HG03575 (cell line): ENCODE data around the gene MLLT3.
A peak's percentile ranks its signal among the peaks of the same experiment; 100 is the strongest.

Experiments used
- ATAC-seq: cut with Tn5 transposase; IDR thresholded peaks from one replicate; pipeline ENCODE4 v1.9.1; 2021; ENCODE audit not compliant: unreplicated experiment, insufficient number of reproducible peaks, low FRiP score; ENCODE audit errors: extremely low read depth

The MLLT3 gene

DNA sequence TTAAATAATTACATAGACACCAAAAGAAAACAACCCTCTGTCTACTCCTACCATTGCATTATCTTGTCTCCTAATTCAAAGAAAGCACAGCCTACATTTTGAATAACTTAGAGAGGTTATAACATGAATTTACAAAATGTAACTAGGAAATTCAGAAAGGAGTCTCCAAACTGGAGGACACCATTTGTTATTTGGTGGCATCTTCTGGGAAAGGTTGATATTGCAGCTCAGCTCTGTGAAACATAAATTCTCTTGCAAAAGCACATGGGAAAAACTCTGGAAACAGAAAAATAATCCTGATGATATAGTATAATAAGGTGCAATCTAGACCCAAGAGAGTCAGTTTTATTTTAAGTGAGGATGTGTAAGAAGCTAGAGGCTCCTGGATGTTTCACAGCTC is 215.3 kb downstream of the MLLT3 start:
- ATAC-seq = no peak

DNA sequence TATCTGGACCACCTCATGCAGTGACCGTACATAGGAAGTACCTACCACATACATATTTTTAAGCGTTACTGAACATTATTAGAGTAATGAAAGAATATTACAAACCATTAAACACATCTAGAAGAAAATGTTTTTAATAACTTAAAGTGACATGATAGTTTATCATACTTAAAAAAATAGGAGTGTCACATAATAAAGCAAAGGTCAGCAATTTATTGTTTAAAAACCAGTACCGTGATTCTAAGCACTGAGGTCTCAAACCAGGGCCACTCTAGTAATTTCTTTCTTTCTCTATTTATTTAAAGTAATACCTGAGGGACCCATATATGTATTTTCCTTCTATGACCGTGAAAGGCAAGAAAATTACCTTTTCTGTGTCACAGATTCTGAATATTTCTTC is 216.0 kb downstream of the MLLT3 start:
- ATAC-seq = no peak

DNA sequence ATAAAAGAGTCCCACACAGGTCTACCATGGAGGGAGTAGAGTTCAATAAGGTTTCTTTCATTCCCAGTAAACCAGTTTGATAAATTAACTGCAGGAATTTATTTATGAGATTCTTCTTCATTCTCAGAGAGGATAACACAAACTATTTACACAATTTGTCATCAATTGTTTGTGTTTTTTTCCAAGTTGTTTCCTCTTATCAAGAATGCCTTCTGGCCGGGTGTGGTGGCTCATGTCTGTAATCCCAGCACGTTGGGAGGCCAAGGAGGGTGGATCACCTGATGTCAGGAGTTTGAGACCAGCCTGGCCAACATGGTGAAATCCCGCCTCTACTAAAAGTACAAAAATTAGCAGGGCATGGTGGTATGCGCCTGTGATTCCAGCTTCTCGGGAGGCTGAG is 216.7 kb downstream of the MLLT3 start:
- ATAC-seq = no peak

DNA sequence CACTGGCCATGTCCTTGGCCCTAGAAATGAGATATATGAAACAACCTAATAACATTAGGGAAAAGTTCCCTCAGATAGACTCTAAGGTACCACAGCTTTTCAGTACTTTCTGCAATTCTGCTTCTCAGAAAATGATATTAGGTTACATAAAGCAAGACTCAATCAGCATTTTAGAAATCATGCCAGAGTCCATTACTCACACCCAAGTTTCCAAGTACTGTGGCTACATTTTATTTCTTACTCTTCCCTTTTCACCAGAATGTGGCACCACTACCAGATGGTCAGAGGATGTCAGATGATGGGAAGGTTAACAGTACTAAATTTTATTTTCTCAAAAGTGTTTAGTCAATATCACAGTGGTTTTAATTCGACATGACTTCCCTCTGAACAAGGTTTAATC is 217.2 kb downstream of the MLLT3 start:
- ATAC-seq = no peak

DNA sequence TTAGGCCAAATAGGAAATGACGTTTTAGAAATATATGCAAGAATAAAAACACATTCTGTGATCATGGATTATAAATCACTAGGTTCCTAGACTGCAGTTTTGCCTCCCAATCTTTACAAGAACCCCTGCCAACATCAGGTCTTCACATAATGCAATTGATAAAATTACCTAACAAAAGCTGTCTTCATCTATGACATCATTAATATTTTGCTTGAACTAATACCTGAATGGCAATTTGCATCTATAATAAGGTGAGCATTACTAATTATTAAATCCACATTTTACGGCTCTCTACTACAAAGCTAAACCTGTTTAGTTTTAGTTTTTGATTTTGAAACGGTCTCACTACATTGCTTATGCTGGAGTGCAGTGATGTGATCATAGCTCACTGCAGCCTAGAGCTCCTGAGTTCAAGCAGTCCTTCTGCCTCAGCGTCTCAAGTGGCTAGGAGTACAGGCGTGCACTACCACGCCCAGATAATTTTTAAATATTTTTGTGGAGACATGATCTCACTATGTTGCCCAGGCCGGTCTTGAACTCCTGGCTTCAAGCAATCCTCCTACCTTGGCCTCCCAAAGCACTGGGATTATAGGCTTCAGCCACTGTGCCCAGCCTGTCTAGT is 218.0 kb downstream of the MLLT3 start:
- ATAC-seq = no peak

DNA sequence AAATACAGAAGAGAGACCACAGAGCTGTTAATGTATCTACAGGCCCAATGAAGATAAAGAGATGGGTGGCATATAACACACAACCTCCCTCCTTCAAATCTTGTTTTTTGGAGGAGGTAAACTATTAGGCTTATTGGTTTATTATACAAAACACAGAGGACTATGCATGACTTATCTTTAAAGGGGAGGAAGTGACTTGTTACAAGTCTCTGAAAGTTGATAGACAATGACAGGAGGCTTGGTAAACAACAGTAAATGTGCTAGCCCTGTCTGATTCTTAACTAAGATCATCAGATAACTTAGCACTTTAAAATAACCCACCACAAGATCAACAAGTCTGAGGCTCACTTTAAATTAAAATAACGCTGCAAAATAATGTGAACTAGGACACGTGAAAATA is 219.0 kb downstream of the MLLT3 start:
- no peak for ATAC-seq

DNA sequence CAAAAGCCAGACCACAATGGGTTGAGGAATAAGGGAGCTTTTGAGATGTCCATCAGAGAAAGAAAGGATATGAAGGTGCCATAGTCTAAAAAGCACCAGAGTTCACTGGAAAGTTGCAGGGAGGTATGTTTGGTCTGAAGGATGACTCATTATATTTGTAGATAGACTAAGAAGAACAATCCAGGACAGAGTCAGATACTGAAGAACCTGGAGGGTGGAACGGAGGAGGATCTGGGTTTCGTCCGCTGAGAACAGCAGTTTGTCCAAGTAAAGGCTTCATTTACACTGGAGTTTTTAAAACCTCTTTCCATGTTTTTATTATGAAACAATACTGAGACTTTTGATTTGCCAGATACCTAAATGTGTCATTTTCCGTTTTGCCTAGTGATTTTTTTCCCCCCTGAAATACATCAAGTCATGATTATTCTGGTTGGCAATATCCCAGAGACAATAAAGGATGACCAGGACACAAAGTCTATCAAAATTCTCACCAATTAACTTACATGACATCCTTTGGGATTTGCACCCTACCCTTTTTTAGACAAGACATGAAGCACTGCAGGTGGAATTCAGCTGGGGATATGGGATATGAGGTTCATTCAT is 219.9 kb downstream of the MLLT3 start:
- no peak for ATAC-seq

DNA sequence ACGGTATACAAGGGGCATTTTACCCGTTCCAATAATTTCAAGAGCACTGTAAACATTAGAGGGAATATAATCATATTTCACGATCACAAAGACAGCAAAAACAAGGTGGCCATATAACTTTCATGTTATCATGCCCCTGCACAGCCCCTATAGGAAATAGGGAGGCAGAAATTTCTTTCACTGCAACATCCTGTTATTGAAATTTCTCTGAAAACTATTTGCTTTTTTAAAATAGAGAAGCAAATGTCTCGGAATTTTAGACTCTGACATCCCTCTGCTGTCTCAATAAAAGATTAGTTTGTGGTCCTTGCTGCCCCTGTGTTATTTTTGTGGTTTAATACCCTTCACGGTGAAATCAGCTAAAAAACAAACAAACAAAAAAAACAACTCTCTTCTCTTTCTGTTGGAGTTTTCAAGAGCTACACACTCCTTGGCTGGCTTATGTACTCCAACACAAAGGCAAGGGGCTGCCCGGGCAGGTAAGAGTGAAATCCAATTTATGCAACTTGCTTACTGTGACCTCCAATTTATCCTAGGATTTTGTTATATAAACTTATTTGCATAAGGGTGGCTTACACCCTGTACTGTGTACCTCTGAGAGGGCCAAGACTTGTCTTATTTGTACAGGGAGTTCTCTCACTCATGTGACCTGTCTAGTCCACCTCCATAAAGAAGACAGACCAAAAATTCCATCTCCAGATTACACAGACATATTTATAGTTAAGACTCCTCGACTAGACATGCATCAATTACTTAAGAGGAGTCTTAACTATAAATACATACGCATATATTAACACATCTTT is 223.6 kb downstream of the MLLT3 start:
- ATAC-seq = no peak

DNA sequence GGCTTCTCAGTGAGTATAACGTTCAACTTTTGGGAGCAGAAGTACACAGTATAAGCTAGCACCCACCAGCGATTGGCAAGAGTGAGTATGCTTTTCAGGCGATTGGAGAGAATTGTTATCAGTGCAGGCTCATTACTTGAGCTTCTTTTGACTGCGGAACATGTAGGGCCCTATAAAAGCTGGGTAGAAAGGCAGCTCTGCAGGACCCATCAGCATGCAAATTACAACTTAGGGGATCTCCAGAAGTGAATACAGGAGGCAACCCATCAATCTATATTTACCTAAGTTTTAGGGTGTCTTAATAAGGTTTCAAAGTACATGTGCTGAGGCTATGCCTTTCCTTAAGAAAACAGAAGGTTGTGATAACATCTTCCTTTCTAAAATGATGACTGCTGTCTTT is 225.0 kb downstream of the MLLT3 start:
- peak; percentile 69 for ATAC-seq

DNA sequence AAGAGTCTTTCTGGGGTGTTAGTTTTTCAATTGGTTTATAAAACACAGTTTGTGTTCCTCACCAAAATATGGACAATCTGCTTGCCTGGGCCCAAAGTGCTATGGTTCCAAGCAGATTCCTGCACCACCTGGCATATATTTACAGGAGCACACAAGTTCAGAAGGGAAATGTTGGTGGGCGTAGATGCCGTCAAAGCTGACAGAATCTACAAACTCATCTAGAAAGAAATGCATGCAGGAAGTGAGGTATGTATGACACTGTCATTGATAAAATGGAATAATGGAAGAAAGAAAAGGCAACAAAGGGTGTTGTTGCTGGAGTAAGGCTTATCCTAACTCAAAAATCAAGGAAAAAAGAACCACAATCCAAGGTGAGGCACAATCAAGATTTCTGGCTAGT is 225.8 kb downstream of the MLLT3 start:
- ATAC-seq = no peak

DNA sequence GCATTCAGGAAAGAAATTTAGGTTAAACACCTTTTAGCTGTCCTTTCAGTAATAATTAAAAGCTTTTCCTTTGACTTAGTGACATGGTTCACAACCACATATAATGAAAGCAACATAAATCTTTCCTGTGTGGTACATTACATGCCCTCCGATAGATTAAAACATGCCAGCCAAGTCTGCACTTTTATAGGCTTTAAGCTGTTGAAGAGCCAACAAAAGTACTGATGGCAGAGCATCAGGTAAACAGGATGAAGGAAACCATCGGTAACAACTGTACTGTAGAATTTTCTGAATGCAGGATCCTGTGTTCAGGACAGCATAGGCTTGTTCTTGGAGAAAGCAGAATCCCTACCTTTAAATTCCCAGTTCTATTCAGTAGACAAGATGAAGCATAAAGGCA is 226.6 kb downstream of the MLLT3 start:
- no peak for ATAC-seq

DNA sequence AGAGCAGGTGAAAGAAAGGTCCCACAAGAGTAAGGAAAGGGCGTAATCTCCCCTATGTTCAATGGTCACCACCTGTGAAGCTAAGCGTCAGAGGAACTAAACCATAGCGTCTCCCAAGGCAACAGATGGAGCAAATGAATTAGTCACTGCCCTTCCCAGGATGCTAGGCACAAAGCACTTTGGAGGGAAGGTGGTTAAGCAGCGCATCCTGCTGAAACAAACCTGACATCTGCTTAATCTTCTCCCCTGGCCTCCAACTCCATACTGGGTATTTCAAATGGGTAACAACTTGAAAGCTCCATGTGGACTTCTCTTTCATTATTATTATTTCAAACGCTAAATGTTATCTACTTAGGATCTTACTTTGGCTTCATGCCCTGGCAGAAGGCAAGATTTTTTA is 227.3 kb downstream of the MLLT3 start:
- no peak for ATAC-seq

DNA sequence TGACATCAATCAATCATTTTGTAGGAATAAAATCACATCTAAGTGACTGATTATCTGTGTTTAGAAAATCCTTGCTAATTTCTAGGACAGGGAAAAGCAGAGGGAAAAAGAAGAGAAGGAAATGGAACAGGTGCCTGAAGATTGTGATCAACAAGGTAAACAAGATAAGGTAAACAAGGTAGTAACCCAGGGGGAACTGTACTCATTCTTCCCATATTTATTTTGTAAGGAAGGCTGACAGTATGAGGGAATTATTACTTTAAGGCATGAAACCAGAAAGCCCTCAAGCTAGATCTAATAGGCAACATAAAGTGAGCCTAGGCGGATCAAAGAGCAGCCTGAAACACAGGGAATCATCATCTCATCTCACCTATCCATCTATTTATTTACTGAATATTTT is 231.1 kb downstream of the MLLT3 start:
- no peak for ATAC-seq

DNA sequence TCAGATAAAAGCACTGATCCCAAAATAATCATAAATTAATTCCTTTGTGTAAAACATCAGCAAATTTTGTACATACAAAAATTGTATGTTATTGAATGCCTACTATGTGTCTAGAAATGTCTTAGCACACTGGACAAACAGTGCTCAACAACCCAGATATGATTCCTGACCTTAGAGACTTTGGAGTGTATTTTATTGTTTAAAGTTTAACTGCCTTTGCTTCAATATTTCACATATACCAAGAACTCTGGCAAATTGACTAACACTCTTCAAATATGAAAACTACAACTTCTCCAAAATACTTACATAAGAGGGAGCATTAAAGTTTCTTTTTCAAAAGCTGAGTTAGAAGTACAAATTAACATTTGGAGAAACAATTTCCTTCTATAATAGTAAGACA is 231.9 kb downstream of the MLLT3 start:
- ATAC-seq = no peak

DNA sequence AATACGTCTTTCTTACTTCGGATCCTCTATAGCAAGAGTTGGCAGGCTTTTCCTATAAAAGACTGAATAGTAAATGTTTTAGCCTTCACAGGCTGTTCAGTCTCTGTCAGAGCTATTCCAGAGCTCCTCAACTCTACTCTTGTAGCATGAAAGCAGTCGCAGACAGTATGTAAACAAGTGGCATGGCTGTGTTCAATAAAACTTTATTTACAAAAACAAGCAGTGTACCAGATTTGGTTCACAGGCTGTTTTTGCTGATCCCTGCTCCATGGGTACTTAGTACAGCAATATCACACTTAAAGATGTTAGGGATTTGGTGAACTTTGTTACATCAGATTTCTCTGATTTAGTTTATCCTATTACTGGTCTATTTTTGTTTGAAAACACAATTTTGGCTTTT is 235.2 kb downstream of the MLLT3 start:
- no peak for ATAC-seq

DNA sequence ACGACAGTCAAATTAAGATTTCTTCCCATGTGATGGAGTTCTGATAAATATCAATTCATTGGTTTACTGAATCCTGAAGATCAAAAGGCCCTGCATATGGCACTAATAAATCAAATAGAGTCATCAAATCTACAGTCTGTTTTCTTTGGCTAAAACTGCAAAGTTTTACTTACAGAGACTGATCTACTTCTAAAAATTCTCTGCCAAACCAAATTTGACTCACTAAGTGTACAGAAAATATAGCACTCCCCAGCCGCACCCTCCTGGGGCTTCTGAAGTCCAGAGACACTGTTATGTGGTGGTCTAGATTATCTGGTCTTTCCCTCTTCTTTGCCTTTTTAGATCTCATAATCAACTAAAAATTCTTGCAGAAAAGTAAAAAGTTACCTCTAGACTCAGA is 237.7 kb downstream of the MLLT3 start:
- no peak for ATAC-seq

DNA sequence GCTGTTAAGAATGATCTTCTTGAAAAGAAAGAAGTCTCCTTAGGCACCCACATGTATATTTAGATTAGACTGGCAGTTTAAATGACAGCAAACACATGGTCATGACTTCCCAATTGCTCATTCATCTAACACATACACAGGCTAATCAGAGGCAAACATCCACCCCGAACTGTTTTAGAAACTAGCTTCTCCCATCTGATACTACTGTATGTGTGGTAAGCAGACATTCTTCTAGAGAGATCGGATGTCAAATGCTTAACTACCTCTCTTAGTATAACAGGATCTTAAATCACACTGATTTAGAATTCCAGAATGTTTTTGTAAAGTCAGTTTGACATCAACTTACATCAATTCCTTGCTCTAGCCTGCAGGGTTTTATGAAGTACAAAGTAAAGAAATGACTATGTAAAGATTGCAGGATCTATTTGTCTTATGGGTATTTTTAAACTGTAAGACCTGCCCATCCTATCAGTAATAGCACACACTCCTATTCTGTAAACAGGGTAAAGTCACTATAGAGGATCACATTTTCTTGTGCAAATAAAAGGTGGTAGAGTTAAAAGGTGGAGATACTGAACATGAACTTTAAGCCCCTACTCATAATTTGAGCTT is 239.7 kb downstream of the MLLT3 start:
- ATAC-seq = no peak

DNA sequence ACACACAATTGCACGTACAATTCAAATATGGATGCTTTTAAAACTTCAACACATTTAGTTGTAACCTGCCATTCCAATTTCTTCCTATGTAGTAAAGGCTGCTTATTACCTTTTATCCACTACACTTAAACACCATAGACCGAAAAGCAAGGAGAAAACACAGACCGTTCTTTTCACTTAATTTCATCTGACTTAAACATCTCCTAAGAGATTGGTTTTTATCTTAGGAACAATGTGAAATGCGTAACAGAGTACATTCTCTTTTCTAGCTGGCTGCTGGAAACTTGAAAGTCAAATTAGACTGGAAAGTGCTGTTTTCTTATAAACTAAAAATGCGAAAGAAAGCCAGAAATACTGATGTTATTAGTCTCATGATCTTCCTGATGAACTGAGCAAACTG is 241.8 kb downstream of the MLLT3 start:
- ATAC-seq = no peak

DNA sequence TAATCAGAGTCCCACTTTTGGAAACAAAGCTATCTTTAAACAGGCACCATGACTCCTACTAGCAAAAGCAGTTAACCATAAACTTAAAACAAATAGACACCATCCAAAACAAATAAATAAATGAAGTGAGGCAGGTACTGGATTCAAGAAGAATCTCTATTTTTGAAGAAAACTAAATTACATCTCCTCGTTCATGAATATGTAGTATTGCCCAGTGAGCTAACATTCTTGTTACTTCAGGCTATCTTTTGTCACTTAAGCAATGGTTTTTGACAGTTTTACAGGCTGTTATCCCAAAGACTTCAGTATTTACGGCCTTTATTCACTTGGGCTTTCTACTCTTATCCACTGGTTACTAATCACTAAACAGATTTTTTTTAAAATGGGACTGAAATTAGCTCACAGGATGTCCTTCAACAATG is 242.5 kb downstream of the MLLT3 start:
- ATAC-seq = no peak

DNA sequence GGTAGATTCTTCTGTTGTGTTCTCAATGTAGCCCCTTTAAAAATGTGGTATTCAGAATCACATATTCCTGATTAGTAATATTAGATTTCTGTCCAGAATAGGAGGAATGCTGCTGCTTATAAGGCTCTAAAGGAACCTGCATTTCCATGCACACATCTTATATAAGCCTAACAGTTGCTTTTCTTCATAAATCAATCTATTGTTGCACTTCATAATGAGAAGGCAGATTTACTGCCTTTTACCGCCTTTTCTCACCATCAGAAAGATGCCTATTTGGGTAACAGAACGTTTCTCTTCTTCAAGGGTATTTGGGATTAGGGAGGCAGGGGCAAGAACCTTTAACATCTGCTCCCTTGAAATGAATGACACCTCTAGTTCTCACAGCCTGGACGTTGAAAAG is 243.4 kb downstream of the MLLT3 start:
- ATAC-seq = no peak
